GM12864 (cell line): ENCODE results near the gene TATDN2.

ENCODE experiments used
- DNase-seq: peaks from one replicate; pipeline ENCODE4 v3.0.0-alpha.2; 2011; ENCODE audit warnings: low read depth
- H3K4me3 ChIP-seq: 2 replicates; pipeline ENCODE4 v1.5.1; 2011; ENCODE audit warnings: mild to moderate bottlenecking, low read depth, low read length, control low read depth
- TF ChIP-seq, protein P1 (sequence below): IDR thresholded peaks from 2 replicates; pipeline ENCODE4 v1.5.1; 2011; ENCODE audit warnings: low read depth, mild to moderate bottlenecking, moderate library complexity, low read length, control low read depth, inconsistent platforms; ENCODE audit errors: missing control alignments

Gene TATDN2

DNA sequence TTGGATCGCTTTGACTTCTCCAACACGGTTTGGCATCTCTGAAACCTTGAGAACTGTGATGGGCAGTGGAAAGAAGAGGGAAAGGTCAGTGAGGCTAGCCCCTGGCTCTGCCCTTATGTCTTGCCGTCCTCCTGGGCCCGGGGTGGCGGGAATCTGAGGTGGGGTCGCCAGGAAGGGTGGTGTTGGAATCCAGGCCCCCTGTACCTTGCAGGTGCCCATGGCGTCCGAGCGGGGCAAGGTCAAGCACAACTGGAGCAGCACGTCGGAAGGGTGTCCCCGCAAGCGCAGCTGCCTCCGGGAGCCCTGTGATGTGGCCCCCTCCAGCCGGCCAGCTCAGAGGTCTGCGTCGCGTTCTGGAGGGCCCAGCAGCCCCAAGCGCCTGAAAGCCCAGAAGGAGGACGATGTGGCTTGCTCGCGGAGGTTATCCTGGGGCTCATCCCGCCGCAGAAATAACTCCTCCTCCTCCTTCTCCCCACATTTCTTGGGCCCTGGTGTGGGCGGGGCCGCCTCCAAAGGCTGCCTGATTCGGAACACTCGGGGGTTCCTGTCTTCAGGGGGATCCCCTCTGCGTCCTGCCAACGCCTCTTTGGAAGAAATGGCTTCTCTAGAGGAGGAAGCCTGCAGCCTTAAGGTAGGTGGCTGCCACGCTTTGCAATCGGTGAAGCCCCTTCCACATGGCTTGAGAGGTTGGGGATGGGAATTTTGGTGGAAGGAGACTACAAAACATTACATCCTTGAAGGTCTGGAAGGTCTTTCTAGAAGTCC lies 907 bp downstream of the TATDN2 start:
- TF ChIP-seq, protein P1, sequence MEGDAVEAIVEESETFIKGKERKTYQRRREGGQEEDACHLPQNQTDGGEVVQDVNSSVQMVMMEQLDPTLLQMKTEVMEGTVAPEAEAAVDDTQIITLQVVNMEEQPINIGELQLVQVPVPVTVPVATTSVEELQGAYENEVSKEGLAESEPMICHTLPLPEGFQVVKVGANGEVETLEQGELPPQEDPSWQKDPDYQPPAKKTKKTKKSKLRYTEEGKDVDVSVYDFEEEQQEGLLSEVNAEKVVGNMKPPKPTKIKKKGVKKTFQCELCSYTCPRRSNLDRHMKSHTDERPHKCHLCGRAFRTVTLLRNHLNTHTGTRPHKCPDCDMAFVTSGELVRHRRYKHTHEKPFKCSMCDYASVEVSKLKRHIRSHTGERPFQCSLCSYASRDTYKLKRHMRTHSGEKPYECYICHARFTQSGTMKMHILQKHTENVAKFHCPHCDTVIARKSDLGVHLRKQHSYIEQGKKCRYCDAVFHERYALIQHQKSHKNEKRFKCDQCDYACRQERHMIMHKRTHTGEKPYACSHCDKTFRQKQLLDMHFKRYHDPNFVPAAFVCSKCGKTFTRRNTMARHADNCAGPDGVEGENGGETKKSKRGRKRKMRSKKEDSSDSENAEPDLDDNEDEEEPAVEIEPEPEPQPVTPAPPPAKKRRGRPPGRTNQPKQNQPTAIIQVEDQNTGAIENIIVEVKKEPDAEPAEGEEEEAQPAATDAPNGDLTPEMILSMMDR: no peak
- DNase-seq: no peak
- peak overlapping the region; percentile 93 for H3K4me3 ChIP-seq

DNA sequence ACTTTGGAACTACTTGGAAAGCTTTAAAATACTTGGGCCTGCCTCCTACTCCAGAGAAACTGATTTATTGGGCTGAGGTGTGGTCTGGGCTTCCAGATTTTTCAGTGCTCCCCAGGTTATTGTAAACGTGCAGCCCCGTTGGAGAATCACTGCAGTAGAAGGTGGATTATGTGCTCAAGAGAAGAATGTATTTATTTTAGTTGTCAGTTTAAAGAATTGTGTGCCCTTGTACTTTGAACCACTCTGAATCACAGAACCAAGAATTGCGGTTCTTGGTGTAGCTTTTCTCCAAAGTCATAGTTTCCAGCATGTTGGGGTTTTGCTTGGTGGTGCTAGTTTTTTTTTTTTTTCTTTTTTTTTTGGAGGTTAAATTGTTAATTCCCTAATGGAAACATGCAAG lies 1.6 kb downstream of the TATDN2 start:
- peak overlapping the region; percentile 93 for H3K4me3 ChIP-seq
- no peak for DNase-seq
- TF ChIP-seq, protein P1: no peak

DNA sequence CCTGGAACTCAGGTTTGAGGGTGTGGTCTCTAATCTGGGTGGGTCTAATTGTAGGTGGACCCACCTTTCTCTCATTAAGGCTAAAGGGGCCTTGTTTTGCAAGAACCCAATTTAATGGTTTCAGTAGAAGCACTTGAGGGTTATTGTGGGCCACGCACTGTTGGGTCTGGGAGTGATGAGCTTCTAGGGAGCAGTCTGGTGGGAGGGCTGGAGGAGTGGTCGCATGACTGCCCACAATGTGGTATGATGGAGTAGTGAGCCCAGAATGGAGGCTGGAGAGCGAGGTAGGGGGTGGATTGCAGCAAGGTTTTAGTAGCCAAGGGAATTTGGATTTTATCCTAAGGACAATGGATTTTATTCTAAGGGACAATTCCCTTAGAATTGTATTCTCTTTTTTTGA lies 2.7 kb downstream of the TATDN2 start:
- TF ChIP-seq, protein P1: no peak
- DNase-seq: no peak
- no peak overlapping the region for H3K4me3 ChIP-seq

DNA sequence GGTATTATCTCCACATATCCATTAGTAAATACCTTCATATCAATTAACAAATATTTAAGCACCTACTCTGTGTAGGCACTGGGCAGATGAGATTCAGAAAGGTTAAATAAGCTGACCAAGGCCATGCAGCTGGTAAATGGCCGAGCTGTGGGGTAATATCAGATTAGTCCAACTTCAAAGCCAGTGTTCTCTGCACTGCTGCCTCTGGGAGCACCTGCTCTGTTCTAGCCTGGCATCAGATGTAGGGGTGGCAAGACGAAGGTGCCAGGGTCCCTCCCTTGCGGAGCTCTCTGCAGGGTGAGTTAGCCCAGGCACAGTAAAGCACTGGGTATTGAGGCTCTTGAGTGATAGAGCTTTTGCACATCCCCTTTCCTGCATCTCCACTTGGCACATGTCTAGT lies 5.5 kb downstream of the TATDN2 start:
- no peak for DNase-seq
- TF ChIP-seq, protein P1: no peak
- H3K4me3 ChIP-seq: no peak overlapping the region

DNA sequence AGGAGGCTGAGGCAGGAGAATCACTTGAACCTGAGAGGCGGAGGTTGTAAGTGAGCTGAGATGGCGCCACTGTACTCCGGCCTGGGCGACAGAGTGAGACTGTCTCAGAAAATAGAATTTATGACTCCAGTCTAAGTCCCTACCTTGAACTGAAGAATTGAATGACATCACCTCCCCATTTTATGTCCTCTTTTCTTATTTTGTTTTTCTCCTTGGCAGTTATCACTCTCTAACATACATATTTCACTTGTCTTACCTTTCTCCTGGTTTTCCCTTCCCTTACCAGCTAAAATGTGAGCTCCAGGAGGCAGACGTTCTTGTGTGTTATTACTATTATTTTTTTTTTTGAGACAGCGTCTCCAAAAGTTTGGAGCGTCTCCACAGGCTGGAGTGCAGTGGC lies 7.6 kb downstream of the TATDN2 start:
- DNase-seq: no peak
- TF ChIP-seq, protein P1: no peak
- no peak overlapping the region for H3K4me3 ChIP-seq

DNA sequence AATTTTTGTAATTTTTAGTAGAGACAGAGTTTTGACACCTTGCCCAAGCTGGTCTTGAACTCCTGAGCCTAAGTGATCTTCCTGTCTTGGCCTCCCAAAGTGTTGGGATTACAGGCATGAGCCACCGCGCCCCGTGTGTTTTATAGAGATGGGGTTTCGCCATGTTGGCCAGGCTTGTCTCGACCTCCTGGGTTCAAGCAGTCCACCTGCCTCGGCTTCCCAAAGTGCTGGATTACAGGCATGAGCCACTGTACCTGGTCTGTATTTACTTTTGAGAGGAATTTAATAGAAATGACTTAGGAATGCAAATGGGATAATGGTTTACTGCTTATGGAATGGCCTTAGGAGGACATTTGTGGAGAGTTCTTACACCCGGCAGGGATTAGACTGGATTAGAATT lies 10.8 kb downstream of the TATDN2 start:
- TF ChIP-seq, protein P1: no peak
- DNase-seq: no peak
- H3K4me3 ChIP-seq: no peak overlapping the region

DNA sequence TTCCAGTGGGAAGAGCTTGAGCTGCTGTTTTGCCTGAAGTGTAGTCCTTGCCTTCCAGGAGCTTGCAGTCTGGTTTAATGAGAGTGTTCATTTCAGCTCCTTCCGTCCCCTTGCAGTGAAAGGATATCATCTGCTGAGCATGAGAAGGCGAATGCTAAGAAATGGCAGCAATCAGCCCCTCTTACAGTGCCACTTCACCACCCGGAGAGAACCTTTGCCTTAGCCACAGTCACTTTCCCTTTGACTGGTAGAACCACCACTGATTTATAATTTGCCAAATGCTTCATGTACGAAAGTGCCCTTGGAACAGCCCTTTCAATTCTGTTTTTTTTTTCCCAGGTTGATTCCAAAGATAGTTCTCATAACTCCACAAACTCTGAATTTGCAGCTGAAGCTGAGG lies 11.5 kb downstream of the TATDN2 start:
- H3K4me3 ChIP-seq: no peak overlapping the region
- TF ChIP-seq, protein P1: no peak
- no peak for DNase-seq
